Measurements from ENCODE around the gene CAPN6.

Gene CAPN6

DNA sequence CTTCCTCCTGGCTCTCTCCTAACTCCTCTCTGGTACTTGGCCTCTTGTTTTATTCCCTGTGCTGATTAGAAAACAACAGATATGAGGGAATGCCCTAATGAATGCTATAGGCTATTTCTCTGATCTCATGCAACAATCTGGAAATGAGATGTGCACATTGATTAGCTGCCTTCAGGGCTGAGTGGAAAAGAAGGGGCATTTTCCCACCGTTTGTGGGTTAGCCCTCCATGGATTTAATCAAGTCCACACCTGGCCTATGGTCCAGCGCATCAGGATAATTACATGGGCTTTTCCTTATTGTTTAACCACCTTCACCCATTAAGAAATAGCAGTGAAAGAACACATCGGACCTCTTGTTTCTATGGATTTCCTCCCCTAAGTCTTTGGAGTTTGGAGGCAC, 70.0 kb downstream of the CAPN6 start:
- no peak for DNase-seq (ENCODE audit: low spot score)

- DNase-seq (ENCODE audit: low spot score), result peak; percentile 40
Observed at GRCh38 chrX:111199505-111199904, 70.8 kb downstream of the CAPN6 start.
